Hepatocyte (in vitro differentiated cells): ENCODE measurements around the gene MUC6.

Experiments used
- CTCF ChIP-seq: fragments of 200-600 bp; sonication (generic); IDR thresholded peaks from 2 replicates; pipeline ENCODE4 v1.5.1; 2016; ENCODE audit warnings: antibody characterized with exemption, mild to moderate bottlenecking; ENCODE audit not compliant: poor library complexity
- EZH2 ChIP-seq: fragments of 200-600 bp; sonication (generic); IDR thresholded peaks from 2 replicates; pipeline ENCODE4 v1.6.1; 2016; ENCODE audit warnings: antibody characterized with exemption, mild to moderate bottlenecking, borderline replicate concordance
- EZH2phosphoT487 ChIP-seq: fragments of 200-600 bp; sonication (generic); IDR thresholded peaks from one replicate; pipeline ENCODE4 v1.6.1; 2018; ENCODE audit warnings: antibody characterized with exemption, mild to moderate bottlenecking, low read depth, moderate library complexity; ENCODE audit not compliant: unreplicated experiment, severe bottlenecking

- no peak for TF ChIP-seq EZH2
- TF ChIP-seq EZH2phosphoT487, result no peak
- no peak for TF ChIP-seq CTCF
Measured at GRCh38 chr11:1007279-1007678, 29.2 kb downstream of the MUC6 start.
